Neural cell (in vitro differentiated cells): ENCODE results near the gene CDC42EP5. TPM values are rescaled to one million over a fixed set of nuclear protein-coding genes. Genes with fewer than 3 reads are reported as not detected.

Experiments used
- H2AFZ ChIP-seq: fragments of 200-600, 300-800 bp; sonication (generic), shearing (Covaris generic); 2 replicates; pipeline ENCODE4 v1.6.0; 2014; ENCODE audit warnings: low read depth, mild to moderate bottlenecking, antibody characterized with exemption, low read length, moderate library complexity
- H3F3A ChIP-seq: fragments of 200-600 bp; shearing (Covaris generic); 2 replicates; pipeline ENCODE4 v1.6.1; 2016; ENCODE audit warnings: mild to moderate bottlenecking, moderate library complexity, mixed read lengths, antibody characterized with exemption, low read length; ENCODE audit not compliant: insufficient read depth, poor library complexity, severe bottlenecking
- H3K27ac ChIP-seq: fragments of 200-600, 300-800 bp; sonication (generic), shearing (Covaris generic); 2 replicates; pipeline ENCODE4 v1.5.1; 2014; ENCODE audit warnings: mild to moderate bottlenecking, low read length, moderate library complexity
- H3K27me3 ChIP-seq: fragments of 300-800, 200-600 bp; sonication (generic), shearing (Covaris generic); 2 replicates; pipeline ENCODE4 v1.6.0; 2014; ENCODE audit warnings: mild to moderate bottlenecking, low read depth, low read length, moderate library complexity; ENCODE audit not compliant: insufficient read depth
- H3K36me3 ChIP-seq: fragments of 300-800, 200-600 bp; sonication (generic), shearing (Covaris generic); 2 replicates; pipeline ENCODE4 v1.5.1; 2014; ENCODE audit warnings: mild to moderate bottlenecking, antibody characterized with exemption, low read length, moderate library complexity; ENCODE audit not compliant: insufficient read depth
- H3K4me2 ChIP-seq: fragments of 300-800, 200-600 bp; sonication (generic), shearing (Covaris generic); 2 replicates; pipeline ENCODE4 v1.6.0; 2014; ENCODE audit warnings: mild to moderate bottlenecking, low read length
- H3K4me3 ChIP-seq: fragments of 300-800, 200-600 bp; sonication (generic), shearing (Covaris generic); 2 replicates; pipeline ENCODE4 v1.5.1; 2014; ENCODE audit warnings: mild to moderate bottlenecking, low read length, moderate library complexity
- H3K79me2 ChIP-seq: fragments of 200-600 bp; shearing (Covaris generic); replicated peaks from 2 replicates; pipeline ENCODE4 v1.6.0; 2014; ENCODE audit warnings: mild to moderate bottlenecking, low read length, moderate library complexity; ENCODE audit not compliant: insufficient read depth
- H3K9ac ChIP-seq: fragments of 300-800, 200-600 bp; sonication (generic), shearing (Covaris generic); 2 replicates; pipeline ENCODE4 v1.6.1; 2016; ENCODE audit warnings: mild to moderate bottlenecking, low read length, mixed read lengths
- H3K9me2 ChIP-seq: fragments of 200-600 bp; shearing (Covaris generic); 2 replicates; pipeline ENCODE4 v1.6.1; 2016; ENCODE audit warnings: mild to moderate bottlenecking, low read length, mixed read lengths; ENCODE audit not compliant: insufficient read depth
- H3K9me3 ChIP-seq: fragments of 200-600, 300-800 bp; sonication (generic), shearing (Covaris generic); 2 replicates; pipeline ENCODE4 v1.6.1; 2016; ENCODE audit warnings: mild to moderate bottlenecking, mixed run types, low read length, moderate library complexity, mixed read lengths
- H4K20me1 ChIP-seq: fragments of 200-600 bp; shearing (Covaris generic); 2 replicates; pipeline ENCODE4 v1.6.1; 2016; ENCODE audit warnings: mild to moderate bottlenecking, mixed run types; ENCODE audit not compliant: insufficient read depth
- CTCF ChIP-seq: fragments of 450-650 bp; IDR thresholded peaks from 2 replicates; pipeline ENCODE4 v1.5.1; 2014; ENCODE audit warnings: antibody characterized with exemption, mild to moderate bottlenecking, moderate library complexity; ENCODE audit not compliant: poor library complexity, severe bottlenecking
- EP300 ChIP-seq: fragments of 450-650 bp; conservative IDR thresholded peaks from 2 replicates; pipeline ENCODE4 v1.6.1; 2014; ENCODE audit warnings: antibody characterized with exemption, mild to moderate bottlenecking, moderate library complexity; ENCODE audit not compliant: poor library complexity, severe bottlenecking
- EZH2 ChIP-seq: fragments of 200-600, 300-800 bp; shearing (Covaris generic), sonication (generic); IDR thresholded peaks from 2 replicates; pipeline ENCODE4 v1.6.1; 2014; ENCODE audit warnings: antibody characterized with exemption, low read length, borderline replicate concordance, mild to moderate bottlenecking; ENCODE audit not compliant: insufficient read depth, poor library complexity, severe bottlenecking
- MXI1 ChIP-seq: fragments of 450-650 bp; conservative IDR thresholded peaks from 2 replicates; pipeline ENCODE4 v1.6.1; 2014; ENCODE audit warnings: antibody characterized with exemption, mild to moderate bottlenecking; ENCODE audit not compliant: poor library complexity, severe bottlenecking
- POLR2AphosphoS5 ChIP-seq: IDR thresholded peaks from 2 replicates; pipeline ENCODE4 v1.6.1; 2012
- RAD21 ChIP-seq: fragments of 450-650 bp; conservative IDR thresholded peaks from 2 replicates; pipeline ENCODE4 v1.6.1; 2014; ENCODE audit warnings: antibody characterized with exemption, mild to moderate bottlenecking, moderate library complexity
- REST ChIP-seq: IDR thresholded peaks from 2 replicates; pipeline ENCODE4 v1.6.1; 2012; ENCODE audit warnings: borderline replicate concordance
- SMC3 ChIP-seq: fragments of 450-650 bp; conservative IDR thresholded peaks from 2 replicates; pipeline ENCODE4 v1.6.1; 2014; ENCODE audit warnings: antibody characterized with exemption, mild to moderate bottlenecking, moderate library complexity; ENCODE audit not compliant: poor library complexity
- TAF1 ChIP-seq: IDR thresholded peaks from 2 replicates; pipeline ENCODE4 v1.6.1; 2012; ENCODE audit warnings: low read depth
- polyA plus RNA-seq: library from polyadenylated mRNA; depleted of rRNA; stranded (reverse); fragments of >200 nt; gene quantifications from 2 replicates; pipeline ENCODE4 v1.2.3, GENCODE V29; 2014

The CDC42EP5 gene
- polyA plus RNA-seq, 1 donor from 2014 or later: not detected

GRCh38 chr19:54473892-54474372 lies 836 bp upstream of the CDC42EP5 start:
- H3K27ac ChIP-seq: no peak overlapping the region
- no peak overlapping the region for H3K9ac ChIP-seq
- H2AFZ ChIP-seq: no peak overlapping the region
- H3K9me3 ChIP-seq: no peaks in the 10 kb centered on the region
- H4K20me1 ChIP-seq: no peaks in the 10 kb centered on the region
- H3K36me3 ChIP-seq: no peaks in the 10 kb centered on the region
- H3K4me2 ChIP-seq: no peak overlapping the region
- H3F3A ChIP-seq: no peaks in the 10 kb centered on the region
- no peaks in the 10 kb centered on the region for H3K79me2 ChIP-seq
- H3K9me2 ChIP-seq: no peaks in the 10 kb centered on the region
- TF ChIP-seq EP300 (no peak), TAF1 (no peak), REST (no peak), EZH2 (no peak), MXI1 (no peak), RAD21 (no peak), SMC3 (no peak), CTCF (no peak), POLR2AphosphoS5 (no peak)
- H3K4me3 ChIP-seq: no peak overlapping the region
- H3K27me3 ChIP-seq: peaks cover 17% of the 10 kb centered on the region

- Histone ChIP-seq H3K27me3 (peaks cover 17% of the 10 kb centered on the region), H3K27ac (no peak overlapping the region)
These were observed 1.9 kb downstream of the CDC42EP5 start for GRCh38 chr19:54470991-54471782.

More at GRCh38 chr19:54470991-54471782, 1.9 kb downstream of the CDC42EP5 start:
- no peaks in the 10 kb centered on the region for H3K9me3 ChIP-seq
- H3K79me2 ChIP-seq: no peaks in the 10 kb centered on the region
- H3K4me2 ChIP-seq: no peak overlapping the region
- H3K9ac ChIP-seq: no peak overlapping the region
- no peak overlapping the region for H3K4me3 ChIP-seq
- no peaks in the 10 kb centered on the region for H3K9me2 ChIP-seq
- H3F3A ChIP-seq: no peaks in the 10 kb centered on the region
- no peak overlapping the region for H2AFZ ChIP-seq
- H4K20me1 ChIP-seq: no peaks in the 10 kb centered on the region
- no peaks in the 10 kb centered on the region for H3K36me3 ChIP-seq
- no peak for TF ChIP-seq SMC3
- no peak for TF ChIP-seq RAD21
- no peak for TF ChIP-seq TAF1
- TF ChIP-seq MXI1: no peak
- no peak for TF ChIP-seq EP300
- no peak for TF ChIP-seq CTCF
- no peak for TF ChIP-seq EZH2
- TF ChIP-seq REST: no peak
- TF ChIP-seq POLR2AphosphoS5: no peak
